HFFc6 (cell line): Measurements from ENCODE around the gene ZCCHC7. TPM values are rescaled to one million over a fixed set of nuclear protein-coding genes. Genes with fewer than 3 reads are reported as not detected.

Source experiments
- DNase-seq: peaks from one replicate; pipeline ENCODE4 v3.0.0-alpha.2; 2018
- H3K27ac Mint-ChIP-seq: 2 replicates; pipeline ENCODE4 v1.8.0; 2020; ENCODE audit warnings: mild to moderate bottlenecking, mixed read lengths
- H3K27me3 Mint-ChIP-seq: 2 replicates; pipeline ENCODE4 v1.8.0; 2021; ENCODE audit warnings: mild to moderate bottlenecking, moderate library complexity, mixed read lengths; ENCODE audit not compliant: insufficient read depth
- H3K36me3 Mint-ChIP-seq: 2 replicates; pipeline ENCODE4 v1.8.0; 2021; ENCODE audit warnings: low read depth, mixed read lengths
- H3K4me1 Mint-ChIP-seq: 2 replicates; pipeline ENCODE4 v1.8.0; 2020; ENCODE audit warnings: low read depth, mixed read lengths
- H3K4me3 Mint-ChIP-seq: 2 replicates; pipeline ENCODE4 v1.8.0; 2020; ENCODE audit warnings: mild to moderate bottlenecking, moderate library complexity, mixed read lengths
- H3K9me3 Mint-ChIP-seq: 2 replicates; pipeline ENCODE4 v1.8.0; 2020; ENCODE audit warnings: mild to moderate bottlenecking, mixed read lengths
- CTCF ChIP-seq: fragments of 200-600 bp; sonication (generic); IDR thresholded peaks from 2 replicates; pipeline ENCODE4 v1.5.0; 2021; ENCODE audit warnings: antibody characterized with exemption, mild to moderate bottlenecking
- total RNA-seq, 6 experiments: library from RNA; stranded (reverse); fragmentation: NEBNext Ultra II Directional; extraction: Animal tissue kit (Norgen Biotek cat#: 25700); gene quantifications; 2 replicates in 1 of 6; 3 replicates in 5 of 6; pipeline ENCODE4 v1.2.3, GENCODE V29; 2021

ZCCHC7 gene
- total RNA-seq, 6 experiments from 2014 or later = 18.5 to 22.9 (median 18.8) TPM

GRCh38 chr9:37264539-37264938, 144.2 kb downstream of the ZCCHC7 start:
- Mint-ChIP-seq H3K4me1 (no peaks in the 10 kb centered on the region), H3K36me3 (no peaks in the 10 kb centered on the region), H3K4me3 (no peak overlapping the region), H3K9me3 (no peaks in the 10 kb centered on the region), H3K27ac (no peak overlapping the region), H3K27me3 (no peaks in the 10 kb centered on the region)
- no peak for TF ChIP-seq CTCF
- no peak for DNase-seq

- Mint-ChIP-seq H3K4me3 (no peak overlapping the region), H3K27me3 (no peaks in the 10 kb centered on the region), H3K9me3 (no peaks in the 10 kb centered on the region), H3K36me3 (no peaks in the 10 kb centered on the region), H3K4me1 (no peaks in the 10 kb centered on the region; the same call in 1 of the 2 replicates), H3K27ac (no peak overlapping the region)
- TF ChIP-seq CTCF = no peak
- DNase-seq = no peak
Observed at GRCh38 chr9:37266630-37267029, 146.3 kb downstream of the ZCCHC7 start.

GRCh38 chr9:37269221-37269620, 148.8 kb downstream of the ZCCHC7 start:
- H3K27me3 Mint-ChIP-seq = no peaks in the 10 kb centered on the region
- H3K36me3 Mint-ChIP-seq = peaks cover 4% of the 10 kb centered on the region; the same call in 1 of the 2 replicates
- no peaks in the 10 kb centered on the region for H3K9me3 Mint-ChIP-seq
- no peak overlapping the region for H3K27ac Mint-ChIP-seq
- H3K4me1 Mint-ChIP-seq = no peaks in the 10 kb centered on the region; the same call in 1 of the 2 replicates
- no peak for TF ChIP-seq CTCF
- H3K4me3 Mint-ChIP-seq = no peak overlapping the region
- DNase-seq = no peak

GRCh38 chr9:37271679-37272078, 151.3 kb downstream of the ZCCHC7 start:
- Mint-ChIP-seq H3K36me3 (peaks cover 4% of the 10 kb centered on the region; the same call in 1 of the 2 replicates), H3K9me3 (no peaks in the 10 kb centered on the region), H3K4me3 (no peak overlapping the region), H3K27me3 (no peaks in the 10 kb centered on the region), H3K4me1 (no peaks in the 10 kb centered on the region; the same call in 1 of the 2 replicates), H3K27ac (no peak overlapping the region)
- TF ChIP-seq CTCF = no peak
- DNase-seq = no peak

GRCh38 chr9:37273595-37273994, 153.2 kb downstream of the ZCCHC7 start:
- H3K27ac Mint-ChIP-seq = no peak overlapping the region
- H3K36me3 Mint-ChIP-seq = peaks cover 4% of the 10 kb centered on the region; the same call in 1 of the 2 replicates
- no peak for TF ChIP-seq CTCF
- H3K4me1 Mint-ChIP-seq = no peaks in the 10 kb centered on the region; the same call in 1 of the 2 replicates
- H3K9me3 Mint-ChIP-seq = no peaks in the 10 kb centered on the region
- no peaks in the 10 kb centered on the region for H3K27me3 Mint-ChIP-seq
- no peak overlapping the region for H3K4me3 Mint-ChIP-seq
- DNase-seq = no peak

- Mint-ChIP-seq H3K4me1 (peaks cover 33% of the 10 kb centered on the region), H3K27me3 (no peaks in the 10 kb centered on the region), H3K36me3 (no peaks in the 10 kb centered on the region), H3K27ac (no peak overlapping the region), H3K9me3 (no peaks in the 10 kb centered on the region), H3K4me3 (no peak overlapping the region)
- no peak for TF ChIP-seq CTCF
- no peak for DNase-seq
Observed at GRCh38 chr9:37281541-37281940, 161.2 kb downstream of the ZCCHC7 start.
